Stimulated activated CD4-positive, alpha-beta T cell treated with anti-CD3 and anti-CD28 coated beads, TNF-alpha, amount 100 ng/mL, for 48 hours (primary cell): ENCODE results near the gene FGFR4.
A peak's percentile ranks its signal among the peaks of the same experiment; 100 is the strongest.

Experiments used
- DNase-seq, 3 donors: peaks; one replicate each; pipeline ENCODE4 v3.0.0-alpha.2; 2020; ENCODE audit warnings: low read depth in 3 of 3

FGFR4 gene

DNA sequence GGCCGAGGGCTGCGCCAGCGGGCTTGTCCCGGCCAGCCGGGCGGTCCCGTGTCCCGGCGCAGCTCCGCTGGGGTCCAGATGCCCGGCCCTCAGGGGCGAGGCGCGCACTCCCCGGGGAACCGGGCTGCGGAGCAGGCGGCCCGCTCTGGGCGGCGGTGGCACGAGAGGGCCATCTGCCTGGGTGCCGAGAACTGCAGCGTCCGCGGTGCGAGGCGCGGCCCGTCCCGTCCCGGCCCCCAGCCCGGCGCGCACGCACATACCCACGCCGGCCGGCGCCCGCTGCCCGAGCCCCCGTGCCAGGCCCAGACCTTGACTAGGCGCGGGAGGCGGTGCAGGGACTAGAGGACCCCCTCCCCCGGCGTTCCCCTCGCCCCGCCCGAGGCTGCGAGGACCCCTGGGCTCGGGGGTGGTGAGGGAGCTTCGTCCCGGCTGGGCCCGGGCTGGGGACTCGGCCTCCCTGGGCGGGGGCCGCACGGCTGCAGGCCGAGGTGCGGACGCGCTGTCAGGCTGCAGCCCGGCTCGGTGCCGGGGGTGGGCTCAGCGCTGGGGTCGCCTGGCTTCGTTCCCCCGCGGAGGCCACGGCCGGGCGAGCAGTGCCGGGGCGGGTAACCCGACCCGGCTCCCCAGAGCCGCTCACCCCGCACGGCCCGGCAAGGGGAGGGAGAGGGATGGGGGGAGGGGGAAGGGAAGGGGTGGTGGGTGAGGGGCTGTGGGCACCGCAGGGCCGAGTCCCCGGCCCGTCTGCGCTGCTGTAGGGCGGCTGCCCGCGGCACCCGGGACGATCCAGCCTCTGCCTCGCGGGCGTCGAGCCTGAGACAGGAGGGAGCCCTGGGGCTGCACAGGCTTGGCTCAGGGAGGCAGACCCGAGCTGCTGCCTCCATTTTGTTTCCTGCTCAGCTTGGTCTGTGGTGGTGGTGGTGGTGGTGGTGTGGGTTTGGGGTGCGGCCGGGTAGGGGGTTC lies 45.7 kb downstream of the FGFR4 start:
- DNase-seq, result peak in 1 of 3 donors; percentile 32

GRCh38 chr5:177133096-177133852 lies 46.6 kb downstream of the FGFR4 start, which contains the start of gene NSD1:
NSD1 (plus strand) TSS chr5:177133773; CDS start chr5:177135104, 1,331 bp downstream.
- peak; percentile 81 to 83 (median 82) for DNase-seq

DNA sequence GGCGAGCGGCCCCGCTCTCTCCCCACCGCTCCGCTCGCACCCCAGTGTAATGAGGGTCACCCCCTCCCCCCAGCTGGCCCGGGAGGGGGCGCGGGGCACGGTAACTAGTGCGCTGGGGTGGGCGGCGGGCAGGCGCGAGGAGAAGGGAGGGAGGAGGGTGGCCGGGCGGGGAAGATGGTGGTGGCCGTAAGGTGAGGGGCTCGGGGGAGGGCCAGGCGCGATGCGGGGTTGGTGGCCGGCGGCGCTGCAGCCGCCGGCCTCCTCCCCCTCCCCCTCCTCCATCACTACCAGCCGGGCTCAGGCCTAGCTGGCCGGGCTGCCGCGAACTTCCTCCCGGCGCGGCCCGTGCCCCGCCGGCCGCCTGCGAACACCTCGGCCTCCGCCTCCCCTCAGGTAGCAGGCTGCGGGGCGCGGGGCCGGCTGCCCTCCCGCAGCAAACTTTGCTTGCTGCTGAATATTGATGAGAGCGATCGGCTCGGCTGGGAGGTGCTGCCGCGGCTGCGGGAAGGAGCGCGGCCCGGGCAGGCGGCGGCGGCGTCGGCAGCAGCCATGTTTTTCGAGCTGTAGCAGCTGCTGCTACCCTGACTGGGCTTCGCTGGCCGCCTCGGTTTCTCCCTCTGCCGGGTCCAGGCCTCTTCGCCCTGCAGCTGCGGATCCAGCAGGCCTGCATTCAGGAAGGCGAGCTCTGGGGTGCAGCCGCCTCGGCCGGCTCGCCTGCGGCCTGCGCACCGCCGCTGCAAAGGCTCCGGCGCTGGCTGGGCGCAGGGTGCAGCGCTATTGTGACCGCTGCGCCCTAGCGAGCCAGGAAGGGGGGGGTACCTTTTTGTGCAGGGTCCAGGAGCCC lies 47.4 kb downstream of the FGFR4 start:
- DNase-seq, result peak in 2 of 3 donors; percentile 16 to 42

GRCh38 chr5:177134697-177135225 lies 48.0 kb downstream of the FGFR4 start:
- DNase-seq, result no peak

DNA sequence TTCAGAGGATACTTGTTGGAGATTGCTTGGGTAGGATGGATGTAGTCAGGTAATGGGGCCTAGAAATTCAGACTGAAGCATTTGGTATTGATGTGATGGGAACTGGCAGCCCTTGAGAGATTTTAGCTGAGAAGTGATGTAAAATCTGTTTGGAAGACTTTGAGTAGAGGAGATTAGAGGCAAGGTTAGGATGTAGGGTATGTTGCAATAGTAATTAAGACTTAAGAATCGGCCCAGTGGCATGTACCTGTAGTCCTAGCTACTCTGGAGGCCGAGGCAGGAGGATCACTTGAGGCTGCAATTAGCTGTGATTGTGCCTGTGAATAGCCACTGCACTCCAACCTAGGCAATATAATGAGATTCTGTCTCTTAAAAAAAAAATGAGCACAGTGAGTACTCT lies 53.6 kb downstream of the FGFR4 start:
- DNase-seq, result no peak

DNA sequence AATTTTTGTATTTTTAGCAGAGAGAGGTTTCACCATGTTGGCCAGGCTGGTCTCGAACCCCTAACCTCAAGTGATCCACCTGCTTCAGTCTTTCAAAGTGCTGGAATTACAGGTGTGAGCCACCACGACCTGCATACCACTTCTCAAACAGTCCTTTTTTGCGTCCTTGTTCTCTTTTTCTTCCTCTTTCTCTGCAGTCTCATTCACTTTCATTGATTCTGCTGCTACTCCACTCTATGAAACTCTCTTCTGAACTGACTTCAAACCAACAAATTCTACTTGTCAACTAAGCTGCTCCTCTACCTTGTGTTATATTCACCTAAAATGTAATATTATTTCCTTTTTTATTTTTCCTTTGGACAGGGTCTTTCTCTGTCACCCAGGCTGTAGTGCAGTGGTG lies 54.8 kb downstream of the FGFR4 start:
- DNase-seq, result no peak

GRCh38 chr5:177142098-177142611 lies 55.4 kb downstream of the FGFR4 start:
- DNase-seq, result no peak

GRCh38 chr5:177142778-177143177 lies 56.1 kb downstream of the FGFR4 start:
- no peak for DNase-seq

DNA sequence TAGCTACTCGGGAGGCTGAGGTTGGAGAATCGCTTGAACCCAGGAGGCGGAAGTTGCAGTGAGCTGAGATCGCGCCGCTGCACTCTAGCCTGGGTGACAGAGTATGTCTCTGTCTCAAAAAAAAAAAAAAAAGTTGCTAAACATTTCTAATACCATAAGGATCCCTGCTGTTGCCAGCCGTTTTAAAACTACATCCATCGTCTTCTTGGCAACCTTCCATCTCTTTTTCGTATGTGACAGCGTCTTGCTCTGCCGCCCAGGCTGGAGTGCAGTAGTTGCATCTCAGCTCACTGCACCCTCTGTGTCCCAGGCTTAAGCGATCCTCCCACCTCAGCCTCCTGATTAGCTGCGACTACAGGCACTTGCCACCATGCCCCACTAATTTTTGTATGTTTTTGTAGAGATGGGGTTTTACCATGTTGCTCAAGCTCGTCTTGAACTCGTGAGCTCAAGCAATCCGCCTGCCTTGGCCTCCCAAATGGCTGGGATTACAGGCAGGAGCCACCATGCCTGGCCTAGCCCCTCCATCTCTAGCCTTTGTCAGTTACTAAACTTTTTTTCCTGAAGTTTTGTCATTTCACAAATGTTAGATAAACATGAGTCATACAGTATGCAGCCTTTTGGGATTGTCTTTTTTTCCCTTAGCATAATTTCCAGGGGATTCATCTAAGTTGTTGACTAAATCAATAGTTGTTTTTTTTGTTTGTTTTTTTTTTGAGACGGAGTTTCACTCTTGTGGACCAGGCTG lies 60.4 kb downstream of the FGFR4 start:
- no peak for DNase-seq
